CD4-positive, alpha-beta T cell (primary cell): ENCODE measurements around the gene DUXB. TPM values are rescaled to one million over a fixed set of nuclear protein-coding genes. Genes with fewer than 3 reads are reported as not detected.

Experiments used
- ATAC-seq: fragments of 200-7000 bp; cut with Tn5 transposase; one replicate; pipeline ENCODE4 v1.10.0; 2022; ENCODE audit warnings: mild to moderate bottlenecking; ENCODE audit not compliant: poor library complexity
- CTCF ChIA-PET: fragments of 350-600 bp; sonication (Branson Sonifier 250); formaldehyde crosslinking; loops from one replicate; lab custom pipeline; 2021; ENCODE audit warnings: antibody characterized with exemption, inconsistent platforms; lab: Charles Lee
- POLR2A ChIA-PET: fragments of 350-600 bp; sonication (Branson Sonifier 250); formaldehyde crosslinking; loops from one replicate; lab custom pipeline; 2021; ENCODE audit warnings: antibody characterized with exemption, inconsistent platforms; lab: Charles Lee
- DNase-seq, 14 experiments: peaks; one replicate each; pipeline ENCODE4 v3.0.0-alpha.2; 2013 to 2020; ENCODE audit warnings: mixed read lengths in 2 of 14
- H3K27ac ChIP-seq, 2 donors: one replicate each; pipeline versions ENCODE4 v1.5.1 to v1.7.0; 2013; ENCODE audit warnings: low read length in 2 of 2, low read depth in 1 of 2, mild to moderate bottlenecking in 1 of 2
- H3K27me3 ChIP-seq, 2 experiments: 1 replicate in 1 of 2; 2 replicates in 1 of 2; pipeline versions ENCODE4 v1.6.1 to v1.7.0; 2013; ENCODE audit warnings: low read length in 2 of 2, control low read depth in 1 of 2, mild to moderate bottlenecking in 1 of 2, moderate library complexity in 1 of 2; ENCODE audit not compliant: insufficient read depth in 2 of 2, control insufficient read depth in 1 of 2
- H3K36me3 ChIP-seq: one replicate; pipeline ENCODE4 v1.6.1; 2013; ENCODE audit warnings: low read length, control low read depth; ENCODE audit not compliant: insufficient read depth
- H3K4me1 ChIP-seq: one replicate; pipeline ENCODE4 v1.6.1; 2013; ENCODE audit warnings: low read length, control low read depth; ENCODE audit not compliant: insufficient read depth
- H3K4me3 ChIP-seq: one replicate; pipeline ENCODE4 v1.5.1; 2013; ENCODE audit warnings: mild to moderate bottlenecking, low read length, moderate library complexity
- H3K9me3 ChIP-seq, 2 experiments: 1 replicate in 1 of 2; 2 replicates in 1 of 2; pipeline versions ENCODE4 v1.6.1 to v1.7.0; 2013; ENCODE audit warnings: low read length in 2 of 2, mild to moderate bottlenecking in 2 of 2, control low read depth in 1 of 2, moderate library complexity in 1 of 2; ENCODE audit not compliant: control insufficient read depth in 1 of 2, insufficient read depth in 1 of 2
- H3K27ac Mint-ChIP-seq: one replicate; pipeline ENCODE4 v1.8.0; 2020; ENCODE audit warnings: mixed read lengths
- H3K27me3 Mint-ChIP-seq: one replicate; pipeline ENCODE4 v1.8.0; 2021; ENCODE audit warnings: mixed read lengths
- H3K36me3 Mint-ChIP-seq: one replicate; pipeline ENCODE4 v1.8.0; 2021; ENCODE audit warnings: low read depth, mixed read lengths
- H3K4me1 Mint-ChIP-seq: one replicate; pipeline ENCODE4 v1.8.0; 2021; ENCODE audit warnings: low read depth, mixed read lengths
- H3K4me3 Mint-ChIP-seq: one replicate; pipeline ENCODE4 v1.8.0; 2020; ENCODE audit warnings: mild to moderate bottlenecking, mixed read lengths
- H3K9me3 Mint-ChIP-seq: one replicate; pipeline ENCODE4 v1.8.0; 2020; ENCODE audit warnings: mixed read lengths
- CTCF ChIP-seq: fragments of 200-600 bp; IDR thresholded peaks from one replicate; pipeline ENCODE4 v1.8.0; 2022; ENCODE audit warnings: antibody characterized with exemption, mild to moderate bottlenecking
- intact Hi-C, 2 experiments: fragments of 100-400 bp; cut with DNase I in 1 of 2; cut with micrococcal nuclease in 1 of 2; formaldehyde crosslinking; loops; one replicate each; pipeline versions ENCODE4 v1.15.1 to v1.9.0; 2023 to 2025; cut with DNase I, micrococcal nuclease
- total RNA-seq, 174 experiments: library from RNA in 2 of 174; stranded (reverse) in 2 of 174; gene quantifications; one replicate each; pipeline ENCODE4 v1.2.3 and lab custom pipeline; 2021 to 2026

Gene DUXB
- total RNA-seq, 2 experiments from 2014 or later, result not detected

- Histone ChIP-seq H3K27ac (no peak overlapping the region), H3K9me3 (peaks cover 3 to 6% of the 10 kb centered on the region in 2 experiments), H3K4me1 (no peaks in the 10 kb centered on the region), H3K36me3 (no peaks in the 10 kb centered on the region), H3K4me3 (no peak overlapping the region), H3K27me3 (peaks cover 0 to 6% of the 10 kb centered on the region in 2 experiments)
- peaks cover 55% of the 10 kb centered on the region for H3K27me3 Mint-ChIP-seq
- no peak for DNase-seq
- intact Hi-C loops, result no loop called here
- no peak for ATAC-seq
- CTCF ChIA-PET, result no interaction called here
- no peaks in the 10 kb centered on the region for H3K4me1 Mint-ChIP-seq
- POLR2A ChIA-PET, result no interaction called here
- no peaks in the 10 kb centered on the region for H3K36me3 Mint-ChIP-seq
- H3K9me3 Mint-ChIP-seq, result peaks cover 6% of the 10 kb centered on the region
- no peak overlapping the region for H3K27ac Mint-ChIP-seq
- H3K4me3 Mint-ChIP-seq, result no peak overlapping the region
- TF ChIP-seq CTCF, result no peak
Observed at GRCh38 chr16:75745823-75746222, 44.6 kb upstream of the DUXB start.

GRCh38 chr16:75745242-75745641 lies 44.0 kb upstream of the DUXB start:
- intact Hi-C loops, result no loop called here
- no peaks in the 10 kb centered on the region for H3K36me3 ChIP-seq
- ATAC-seq (no peak), DNase-seq (no peak)
- ChIA-PET POLR2A (no interaction called here), CTCF (no interaction called here)
- peaks cover 50% of the 10 kb centered on the region for H3K27me3 Mint-ChIP-seq
- H3K27ac ChIP-seq, result no peak overlapping the region
- H3K4me1 Mint-ChIP-seq, result no peaks in the 10 kb centered on the region
- no peak for TF ChIP-seq CTCF
- peaks cover 6% of the 10 kb centered on the region for H3K9me3 Mint-ChIP-seq
- peaks cover 0 to 6% of the 10 kb centered on the region in 2 experiments for H3K27me3 ChIP-seq
- H3K4me1 ChIP-seq, result no peaks in the 10 kb centered on the region
- H3K4me3 Mint-ChIP-seq, result no peak overlapping the region
- H3K9me3 ChIP-seq, result peaks cover 6 to 9% of the 10 kb centered on the region in 2 experiments
- H3K36me3 Mint-ChIP-seq, result no peaks in the 10 kb centered on the region
- no peak overlapping the region for H3K27ac Mint-ChIP-seq
- H3K4me3 ChIP-seq, result no peak overlapping the region

- peaks cover 29% of the 10 kb centered on the region for H3K27me3 Mint-ChIP-seq
- TF ChIP-seq CTCF, result no peak
- intact Hi-C loops, result no loop called here
- ChIA-PET POLR2A (no interaction called here), CTCF (no interaction called here)
- peaks cover 6% of the 10 kb centered on the region for H3K9me3 Mint-ChIP-seq
- Histone ChIP-seq H3K9me3 (peaks cover 6 to 10% of the 10 kb centered on the region in 2 experiments), H3K4me3 (no peak overlapping the region), H3K4me1 (no peaks in the 10 kb centered on the region), H3K27ac (no peak overlapping the region), H3K36me3 (no peaks in the 10 kb centered on the region), H3K27me3 (peaks cover 0 to 6% of the 10 kb centered on the region in 2 experiments)
- ATAC-seq (no peak), DNase-seq (no peak)
- no peaks in the 10 kb centered on the region for H3K36me3 Mint-ChIP-seq
- H3K4me3 Mint-ChIP-seq, result no peak overlapping the region
- H3K27ac Mint-ChIP-seq, result no peak overlapping the region
- no peaks in the 10 kb centered on the region for H3K4me1 Mint-ChIP-seq
Observed at GRCh38 chr16:75742424-75743047, 41.3 kb upstream of the DUXB start.
